IPS-15b (cell line): ENCODE measurements around the gene SERHL2.
"Not testable (repeated sequence)": the region's sequence is repeated elsewhere in the genome, so short reads cannot be mapped to it uniquely, and the experiment has no call there.

Experiments used
- H3K27me3 ChIP-seq: one replicate; pipeline ENCODE4 v1.6.1; 2013; ENCODE audit warnings: low read length; ENCODE audit not compliant: control insufficient read depth, insufficient read depth
- H3K36me3 ChIP-seq: one replicate; pipeline ENCODE4 v1.6.1; 2013; ENCODE audit warnings: low read length; ENCODE audit not compliant: control insufficient read depth, insufficient read depth
- H3K4me1 ChIP-seq: one replicate; pipeline ENCODE4 v1.6.1; 2013; ENCODE audit warnings: mild to moderate bottlenecking, low read length; ENCODE audit not compliant: control insufficient read depth, insufficient read depth
- H3K4me3 ChIP-seq: one replicate; pipeline ENCODE4 v1.5.1; 2013; ENCODE audit warnings: low read depth, low read length
- H3K9ac ChIP-seq: one replicate; pipeline ENCODE4 v1.6.1; 2013; ENCODE audit warnings: low read depth, mild to moderate bottlenecking, low read length
- H3K9me3 ChIP-seq: one replicate; pipeline ENCODE4 v1.6.1; 2013; ENCODE audit warnings: mild to moderate bottlenecking, low read length; ENCODE audit not compliant: control insufficient read depth, insufficient read depth

The SERHL2 gene

DNA sequence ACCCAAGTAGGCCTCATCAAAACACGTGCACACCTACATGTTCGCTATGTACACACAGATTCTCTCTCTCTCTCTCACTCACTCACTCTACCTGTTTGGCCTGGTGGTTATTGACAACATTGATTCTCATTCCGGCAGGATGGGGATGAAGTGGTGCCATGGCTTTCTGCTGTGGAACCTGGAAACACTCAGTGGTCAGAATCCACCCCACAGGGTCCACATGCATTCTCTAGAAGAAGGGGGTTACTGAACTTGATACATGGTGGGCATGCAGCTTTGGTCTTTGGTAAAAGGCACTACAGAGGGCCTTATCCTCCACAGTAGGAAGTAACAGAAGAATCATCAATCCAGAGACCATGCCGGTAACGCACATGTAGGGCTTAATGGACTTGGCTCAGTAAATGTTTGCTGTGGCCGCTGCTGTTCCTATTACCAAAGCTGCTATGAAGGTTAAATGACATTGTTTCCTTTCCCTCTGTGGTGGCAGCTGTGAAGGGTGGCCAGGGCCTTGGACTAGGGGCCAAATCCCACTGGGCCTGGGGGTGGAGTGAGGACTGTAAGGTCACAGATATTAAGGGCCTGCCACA, 48.2 kb downstream of the SERHL2 start:
- Histone ChIP-seq H3K4me1 (no peaks in the 10 kb centered on the region), H3K36me3 (peaks cover 46% of the 10 kb centered on the region), H3K9ac (no peak overlapping the region)

DNA sequence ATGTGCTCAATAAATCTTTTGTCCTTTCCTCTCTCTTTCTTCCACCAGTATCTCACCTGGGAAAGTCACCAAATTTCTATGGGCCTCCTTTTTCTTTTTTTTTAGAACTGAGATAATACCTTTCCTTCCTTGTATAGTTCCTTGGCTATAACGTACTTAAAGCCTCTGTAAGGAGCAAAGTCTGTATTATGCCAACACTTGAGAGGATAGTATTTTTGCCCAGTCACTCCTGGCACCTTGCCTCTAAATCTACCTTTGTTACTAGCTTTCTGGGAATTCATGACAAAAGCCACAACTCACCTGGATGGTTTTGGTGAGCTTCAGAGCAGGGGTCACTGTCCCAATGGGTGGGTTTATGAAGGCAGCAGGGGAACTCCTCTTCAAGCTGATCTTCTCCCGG, 48.7 kb downstream of the SERHL2 start:
- H3K4me3 ChIP-seq = no peak overlapping the region
- no peaks in the 10 kb centered on the region for H3K9me3 ChIP-seq
- H3K27me3 ChIP-seq = no peaks in the 10 kb centered on the region
- H3K4me1 ChIP-seq = no peaks in the 10 kb centered on the region
- peaks cover 41% of the 10 kb centered on the region for H3K36me3 ChIP-seq
- no peak overlapping the region for H3K9ac ChIP-seq

More for the DNA sequence above, 48.2 kb downstream of the SERHL2 start:
- Histone ChIP-seq H3K27me3 (no peaks in the 10 kb centered on the region), H3K9me3 (no peaks in the 10 kb centered on the region), H3K4me3 (no peak overlapping the region)

DNA sequence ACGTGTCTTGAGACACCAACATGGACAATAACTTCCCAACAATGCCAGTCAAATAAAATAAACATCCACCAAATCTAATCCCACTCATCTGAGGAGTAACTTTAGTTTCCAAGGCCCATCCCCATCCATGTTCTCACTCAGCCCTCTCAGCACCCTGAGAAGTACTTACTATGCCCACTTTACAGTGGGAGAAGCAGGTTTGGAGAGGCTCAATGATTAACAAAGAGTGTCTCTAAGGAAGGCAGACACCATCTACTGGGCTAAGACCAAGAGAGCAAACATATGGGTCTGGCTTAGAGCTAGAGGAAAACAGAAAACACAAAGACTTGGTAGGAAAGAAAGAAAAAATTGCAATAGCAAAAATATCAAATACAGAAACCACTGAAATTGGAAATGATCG, 49.7 kb downstream of the SERHL2 start:
- no peak overlapping the region for H3K9ac ChIP-seq
- no peaks in the 10 kb centered on the region for H3K27me3 ChIP-seq
- no peaks in the 10 kb centered on the region for H3K9me3 ChIP-seq
- peaks cover 38% of the 10 kb centered on the region for H3K36me3 ChIP-seq
- no peak overlapping the region for H3K4me3 ChIP-seq
- H3K4me1 ChIP-seq = no peaks in the 10 kb centered on the region

DNA sequence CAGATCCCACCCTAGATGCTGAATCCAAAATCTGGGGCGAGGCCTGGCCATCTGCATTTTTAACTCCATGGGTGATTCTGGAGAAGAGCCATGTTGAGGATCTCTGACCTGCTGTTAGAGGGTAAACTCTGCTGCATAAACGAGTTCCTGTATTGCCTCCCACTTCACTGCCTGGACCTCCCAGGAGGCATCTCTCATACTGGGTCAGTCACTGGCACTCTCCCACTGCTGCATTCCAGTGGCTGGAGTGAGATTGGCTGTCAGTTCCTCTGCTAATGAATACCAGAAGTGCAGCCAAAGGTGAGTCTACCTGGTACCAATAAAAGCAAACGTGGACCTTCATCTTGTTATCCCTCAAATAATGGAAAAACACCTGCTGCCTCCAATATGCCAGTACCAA, 50.6 kb downstream of the SERHL2 start:
- H3K27me3 ChIP-seq = no peaks in the 10 kb centered on the region
- peaks cover 32% of the 10 kb centered on the region for H3K36me3 ChIP-seq
- H3K4me3 ChIP-seq = no peak overlapping the region
- no peak overlapping the region for H3K9ac ChIP-seq
- H3K4me1 ChIP-seq = peaks cover 6% of the 10 kb centered on the region
- H3K9me3 ChIP-seq = no peaks in the 10 kb centered on the region

DNA sequence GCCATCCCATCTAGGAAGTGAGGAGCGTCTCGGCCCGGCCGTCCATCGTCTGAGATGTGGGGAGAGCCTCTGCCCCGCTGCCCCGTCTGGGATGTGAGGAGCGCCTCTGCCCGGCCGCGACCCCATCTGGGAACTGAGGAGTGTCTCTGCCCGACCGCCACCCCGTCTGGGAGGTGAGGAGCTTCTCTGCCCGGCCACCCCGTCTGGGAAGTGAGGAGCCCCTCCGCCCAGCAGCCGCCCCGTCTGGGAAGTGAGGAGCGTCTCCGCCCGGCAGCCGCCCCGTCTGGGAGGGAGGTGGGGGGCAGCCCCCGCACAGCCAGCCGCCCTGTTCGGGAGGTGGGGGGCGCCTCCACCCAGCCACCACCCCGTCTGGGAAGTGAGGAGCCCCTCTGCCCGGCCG, 53.9 kb downstream of the SERHL2 start:
- H3K36me3 ChIP-seq = peaks cover 11% of the 10 kb centered on the region
- not testable (repeated sequence) for H3K27me3 ChIP-seq, H3K9me3 ChIP-seq, H3K4me1 ChIP-seq, H3K4me3 ChIP-seq, H3K9ac ChIP-seq

DNA sequence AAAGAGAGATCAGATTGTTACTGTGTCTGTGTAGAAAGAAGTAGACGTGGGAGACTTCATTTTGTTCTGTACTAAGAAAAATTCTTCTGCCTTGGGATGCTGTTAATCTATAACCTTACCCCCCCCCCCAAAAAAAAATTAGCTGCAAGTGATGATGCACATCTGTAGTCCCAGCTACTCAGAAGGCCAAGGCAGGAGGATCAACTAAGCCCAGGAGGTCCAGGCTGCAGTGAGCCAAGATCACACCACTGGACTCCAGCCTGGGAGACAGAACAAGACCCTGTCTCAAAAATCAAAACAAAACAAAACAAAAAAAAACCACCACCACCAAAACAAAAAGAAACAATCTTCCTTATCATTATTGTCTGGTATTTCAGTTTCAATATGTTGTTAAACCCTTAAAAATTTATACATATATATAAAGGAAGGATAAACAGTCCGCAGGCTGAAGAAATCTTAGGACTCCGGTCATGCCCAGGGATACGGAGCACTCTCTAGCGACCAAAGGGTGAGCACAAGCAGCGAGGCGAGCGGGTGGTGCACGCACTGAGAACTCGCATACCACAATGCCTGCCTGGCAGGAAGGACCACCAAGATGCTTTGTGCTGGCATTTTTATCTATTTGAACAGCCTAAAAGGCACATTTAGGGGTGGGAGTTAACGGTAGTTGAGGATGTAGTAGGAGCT, 54.5 kb downstream of the SERHL2 start:
- Histone ChIP-seq H3K36me3 (peaks cover 5% of the 10 kb centered on the region), H3K4me1 (peaks cover 15% of the 10 kb centered on the region), H3K27me3 (no peaks in the 10 kb centered on the region), H3K9me3 (no peaks in the 10 kb centered on the region), H3K9ac (no peak overlapping the region), H3K4me3 (no peak overlapping the region)

DNA sequence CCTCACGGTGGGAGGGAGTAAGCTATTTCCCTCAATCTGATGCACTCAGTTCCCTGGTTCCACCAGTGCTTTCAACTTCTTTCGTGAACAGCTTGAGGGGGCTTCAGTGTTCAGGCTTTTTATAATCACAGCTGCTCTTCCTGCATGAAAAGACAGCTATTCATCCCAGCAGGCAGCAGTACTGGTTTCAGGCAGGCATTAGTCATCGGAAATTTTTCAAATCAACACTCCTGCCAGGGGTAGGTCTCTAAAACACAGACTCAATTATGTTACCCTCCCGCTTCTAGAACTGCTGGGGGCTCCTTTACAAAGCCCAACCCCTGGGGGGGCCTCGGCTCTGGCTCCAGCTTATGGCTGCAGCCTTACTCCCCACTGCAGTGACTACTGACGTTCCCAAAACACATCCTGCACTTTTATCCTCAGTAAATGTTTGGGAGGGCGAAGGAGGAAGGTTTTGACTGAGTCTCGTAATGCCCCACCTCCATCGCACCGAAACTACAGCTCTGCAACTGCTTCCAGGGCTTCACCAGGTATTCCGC, 55.1 kb downstream of the SERHL2 start:
- no peak overlapping the region for H3K9ac ChIP-seq
- no peaks in the 10 kb centered on the region for H3K9me3 ChIP-seq
- H3K4me3 ChIP-seq = peak overlapping the region; percentile 5
- H3K36me3 ChIP-seq = peaks cover 4% of the 10 kb centered on the region
- H3K4me1 ChIP-seq = peaks cover 15% of the 10 kb centered on the region
- H3K27me3 ChIP-seq = no peaks in the 10 kb centered on the region

DNA sequence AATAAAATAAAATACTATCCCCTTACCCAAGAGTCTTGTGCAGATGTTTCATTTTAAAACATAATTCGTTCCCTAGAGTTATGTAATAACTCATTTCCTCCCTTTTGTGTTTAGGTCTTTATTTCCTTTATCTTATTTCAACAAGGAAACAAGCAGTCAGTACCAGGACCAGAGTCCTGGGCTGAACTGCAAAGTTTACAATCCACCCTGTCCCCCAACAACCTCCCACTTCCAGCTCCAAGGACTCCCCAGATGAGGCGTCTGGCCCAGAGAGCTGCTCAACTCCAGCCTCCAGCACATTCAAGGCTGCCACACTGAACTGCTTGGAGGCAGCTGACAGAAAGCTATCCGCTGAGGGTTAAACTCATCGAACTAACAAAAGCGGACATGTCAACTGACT, 56.4 kb downstream of the SERHL2 start:
- Histone ChIP-seq H3K36me3 (peaks cover 4% of the 10 kb centered on the region), H3K9me3 (no peaks in the 10 kb centered on the region), H3K9ac (no peak overlapping the region), H3K4me3 (no peak overlapping the region), H3K27me3 (no peaks in the 10 kb centered on the region), H3K4me1 (peaks cover 15% of the 10 kb centered on the region)

DNA sequence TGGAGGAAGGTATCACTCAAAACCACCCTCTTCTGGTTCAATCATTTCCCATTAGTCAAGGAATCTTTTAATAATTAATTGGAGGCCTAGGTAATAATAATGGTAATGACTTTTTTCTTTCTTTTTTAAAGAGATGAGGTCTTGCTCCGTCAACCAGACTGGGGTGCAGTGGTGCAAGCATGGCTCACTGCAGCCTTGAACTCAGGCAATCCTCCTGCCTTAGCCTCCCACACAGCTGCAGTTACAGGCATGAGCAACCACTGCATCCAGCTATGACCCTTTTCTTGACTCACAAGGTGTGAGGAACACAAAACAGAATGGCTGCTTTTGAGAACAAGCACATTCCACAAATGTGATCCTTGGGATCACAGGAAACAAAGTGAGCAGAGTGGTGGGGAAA, 57.3 kb downstream of the SERHL2 start:
- H3K36me3 ChIP-seq = peaks cover 4% of the 10 kb centered on the region
- H3K27me3 ChIP-seq = no peaks in the 10 kb centered on the region
- no peaks in the 10 kb centered on the region for H3K9me3 ChIP-seq
- no peak overlapping the region for H3K9ac ChIP-seq
- H3K4me3 ChIP-seq = no peak overlapping the region
- peaks cover 18% of the 10 kb centered on the region for H3K4me1 ChIP-seq

DNA sequence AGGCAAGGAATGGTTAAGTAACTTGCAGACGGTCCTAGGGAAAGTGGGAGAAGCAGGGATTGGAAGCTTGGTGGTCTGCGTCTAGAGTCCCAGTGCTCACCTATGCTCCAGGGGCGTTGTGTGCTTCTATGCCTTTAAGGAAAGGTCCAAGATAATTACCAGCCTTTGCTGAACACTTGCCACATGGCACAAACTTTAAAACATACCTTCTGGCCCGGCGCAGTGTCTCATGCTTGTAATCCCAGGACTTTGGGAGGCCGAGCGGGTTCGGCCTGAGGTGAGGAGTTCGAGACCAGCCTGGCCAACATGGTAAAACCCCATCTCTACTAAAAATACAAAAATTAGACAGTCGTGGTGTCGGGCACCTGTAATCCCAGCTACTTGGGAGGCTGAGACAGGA, 58.6 kb downstream of the SERHL2 start:
- H3K9ac ChIP-seq = no peak overlapping the region
- H3K36me3 ChIP-seq = peaks cover 4% of the 10 kb centered on the region
- H3K4me1 ChIP-seq = peaks cover 20% of the 10 kb centered on the region
- no peak overlapping the region for H3K4me3 ChIP-seq
- no peaks in the 10 kb centered on the region for H3K27me3 ChIP-seq
- no peaks in the 10 kb centered on the region for H3K9me3 ChIP-seq

DNA sequence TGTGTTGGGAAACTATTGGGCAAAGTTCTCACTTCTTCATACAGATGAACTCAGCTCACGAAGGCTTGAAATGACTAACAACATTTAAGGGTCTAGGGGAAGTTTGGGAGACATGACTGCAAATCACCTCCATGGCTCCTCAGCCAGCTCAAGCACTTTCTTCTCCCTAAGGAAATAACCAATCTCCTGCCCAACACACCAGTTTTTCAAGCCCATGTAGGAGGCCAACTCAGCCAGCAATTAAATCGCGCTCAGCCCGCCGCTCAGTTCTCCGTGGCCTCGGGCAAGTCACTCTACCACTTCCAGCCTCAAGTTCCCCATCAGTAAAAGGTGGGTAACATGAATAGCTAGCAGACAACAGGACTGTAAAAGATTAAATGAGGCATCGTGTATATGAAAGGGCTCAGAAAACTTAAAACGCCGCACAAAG, 60.1 kb downstream of the SERHL2 start:
- no peaks in the 10 kb centered on the region for H3K36me3 ChIP-seq
- peak overlapping the region; percentile 57 for H3K9ac ChIP-seq
- peaks cover 20% of the 10 kb centered on the region for H3K4me1 ChIP-seq
- no peaks in the 10 kb centered on the region for H3K9me3 ChIP-seq
- no peaks in the 10 kb centered on the region for H3K27me3 ChIP-seq
- peak overlapping the region; percentile 89 for H3K4me3 ChIP-seq
